ENCODE measurements around the gene DPP7.

GRCh38 chr9:137160716-137161557, 46.4 kb upstream of the DPP7 start:
- TF ChIP-seq NRF1 (IDR thresholded peaks at IDR 0.05; ENCODE audit: low read depth, low read length) (no peak), FOXM1 (IDR thresholded peaks at IDR 0.05; ENCODE audit: low read depth) (no peak), MAX (IDR thresholded peaks at IDR 0.05; ENCODE audit: low read depth) (no peak), EZH2phosphoT487 (IDR thresholded peaks at IDR 0.05; ENCODE audit: borderline replicate concordance, low read depth) (no peak)

Data from SK-N-SH (cell line).